OCI-LY1 (cell line): ENCODE data around the gene ABTB2.
"Not testable (repeated sequence)": the region's sequence is repeated elsewhere in the genome, so short reads cannot be mapped to it uniquely, and the experiment has no call there.

Source experiments
- H2AFZ ChIP-seq: fragments of 200-600 bp; sonication (generic), shearing (Covaris generic); 2 replicates; pipeline ENCODE4 v1.6.0; 2014; ENCODE audit warnings: antibody characterized with exemption, mild to moderate bottlenecking, low read length
- H3F3A ChIP-seq: fragments of 200-600 bp; sonication (generic), shearing (Covaris generic); 2 replicates; pipeline ENCODE4 v1.6.0; 2014; ENCODE audit warnings: mild to moderate bottlenecking, antibody characterized with exemption, low read length, moderate library complexity; ENCODE audit not compliant: insufficient read depth
- H3K27ac ChIP-seq: fragments of 200-600 bp; sonication (generic); 2 replicates; pipeline ENCODE4 v1.5.1; 2014; ENCODE audit warnings: low read length, mixed run types, mild to moderate bottlenecking, low read depth; ENCODE audit not compliant: poor library complexity, severe bottlenecking
- H3K27me3 ChIP-seq: fragments of 200-600 bp; sonication (generic); 2 replicates; pipeline ENCODE4 v1.6.0; 2014; ENCODE audit warnings: antibody characterized with exemption, mild to moderate bottlenecking, low read length, moderate library complexity; ENCODE audit not compliant: insufficient read depth
- H3K36me3 ChIP-seq: fragments of 200-600 bp; sonication (generic); 2 replicates; pipeline ENCODE4 v1.6.1; 2014; ENCODE audit warnings: mild to moderate bottlenecking, antibody characterized with exemption, low read length, moderate library complexity, mixed read lengths; ENCODE audit not compliant: insufficient read depth
- H3K4me1 ChIP-seq: fragments of 200-600 bp; sonication (generic); 2 replicates; pipeline ENCODE4 v1.5.1; 2014; ENCODE audit warnings: mild to moderate bottlenecking, low read length, moderate library complexity; ENCODE audit not compliant: insufficient read depth, severe bottlenecking
- H3K4me2 ChIP-seq: fragments of 200-600 bp; sonication (generic), shearing (Covaris generic); 2 replicates; pipeline ENCODE4 v1.6.1; 2014; ENCODE audit warnings: low read length
- H3K4me3 ChIP-seq: fragments of 200-600 bp; sonication (generic); 2 replicates; pipeline ENCODE4 v1.5.1; 2014; ENCODE audit warnings: low read length, low read depth, mild to moderate bottlenecking, mixed read lengths; ENCODE audit not compliant: poor library complexity, severe bottlenecking
- H3K79me2 ChIP-seq: fragments of 200-600 bp; shearing (Covaris generic); 2 replicates; pipeline ENCODE4 v1.6.1; 2016; ENCODE audit warnings: mixed run types, low read length, mixed read lengths; ENCODE audit not compliant: insufficient read depth
- H3K9ac ChIP-seq: fragments of 200-600 bp; sonication (generic), shearing (Covaris generic); 2 replicates; pipeline ENCODE4 v1.6.1; 2014; ENCODE audit warnings: mild to moderate bottlenecking, low read length, mixed read lengths
- H3K9me2 ChIP-seq: fragments of 200-600 bp; sonication (generic), shearing (Covaris generic); 2 replicates; pipeline ENCODE4 v1.6.1; 2014; ENCODE audit warnings: low read depth, mild to moderate bottlenecking, low read length, mixed read lengths
- H3K9me3 ChIP-seq: fragments of 200-600 bp; shearing (Covaris generic); 2 replicates; pipeline ENCODE4 v1.6.1; 2014; ENCODE audit warnings: low read length, mixed read lengths
- H4K20me1 ChIP-seq: fragments of 200-600 bp; sonication (generic), shearing (Covaris generic); 2 replicates; pipeline ENCODE4 v1.6.0; 2016; ENCODE audit warnings: mild to moderate bottlenecking, low read length; ENCODE audit not compliant: insufficient read depth
- EZH2 ChIP-seq: fragments of 200-600 bp; sonication (generic), shearing (Covaris generic); IDR thresholded peaks from 2 replicates; pipeline ENCODE4 v1.8.0; 2017; ENCODE audit warnings: borderline replicate concordance, mixed run types, mild to moderate bottlenecking, antibody characterized with exemption, low read length, moderate library complexity, mixed read lengths
- TF ChIP-seq, protein P1 (sequence below): fragments of 200-600 bp; sonication (generic), shearing (Covaris generic); IDR thresholded peaks from 2 replicates; pipeline ENCODE4 v1.5.1; 2017; ENCODE audit warnings: mild to moderate bottlenecking, antibody characterized with exemption, low read length, moderate library complexity, mixed read lengths

ABTB2 gene

DNA sequence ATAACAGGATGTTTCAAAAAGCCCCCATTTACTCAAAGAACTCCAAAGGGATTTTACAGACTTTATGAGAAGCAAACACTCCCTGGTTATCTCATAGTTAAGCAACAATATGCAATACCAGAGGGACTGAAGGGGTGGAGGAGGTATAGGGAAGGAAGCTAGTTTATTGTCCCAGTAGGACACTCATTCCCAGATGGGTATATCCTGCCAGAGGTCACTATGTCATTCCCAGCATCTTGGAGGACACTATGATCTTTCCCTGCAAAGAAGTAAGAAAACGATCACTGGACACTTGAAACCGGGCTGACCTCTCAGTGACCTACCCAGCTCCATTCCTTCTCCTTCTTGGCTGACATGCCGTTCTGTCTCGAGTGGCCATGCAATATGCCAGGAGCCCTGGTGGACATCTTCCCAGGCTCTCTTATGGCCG lies 137.9 kb downstream of the ABTB2 start:
- Histone ChIP-seq H3K27ac (no peak overlapping the region), H3K4me2 (no peak overlapping the region), H4K20me1 (no peaks in the 10 kb centered on the region), H3K9ac (no peak overlapping the region), H3K79me2 (no peaks in the 10 kb centered on the region), H3K9me3 (no peaks in the 10 kb centered on the region), H3K36me3 (no peaks in the 10 kb centered on the region), H2AFZ (no peak overlapping the region), H3K27me3 (peaks cover 9% of the 10 kb centered on the region; the same call in 1 of the 2 replicates), H3K4me3 (no peak overlapping the region), H3K4me1 (no peaks in the 10 kb centered on the region), H3K9me2 (no peaks in the 10 kb centered on the region), H3F3A (no peaks in the 10 kb centered on the region)
- TF ChIP-seq, protein P1, sequence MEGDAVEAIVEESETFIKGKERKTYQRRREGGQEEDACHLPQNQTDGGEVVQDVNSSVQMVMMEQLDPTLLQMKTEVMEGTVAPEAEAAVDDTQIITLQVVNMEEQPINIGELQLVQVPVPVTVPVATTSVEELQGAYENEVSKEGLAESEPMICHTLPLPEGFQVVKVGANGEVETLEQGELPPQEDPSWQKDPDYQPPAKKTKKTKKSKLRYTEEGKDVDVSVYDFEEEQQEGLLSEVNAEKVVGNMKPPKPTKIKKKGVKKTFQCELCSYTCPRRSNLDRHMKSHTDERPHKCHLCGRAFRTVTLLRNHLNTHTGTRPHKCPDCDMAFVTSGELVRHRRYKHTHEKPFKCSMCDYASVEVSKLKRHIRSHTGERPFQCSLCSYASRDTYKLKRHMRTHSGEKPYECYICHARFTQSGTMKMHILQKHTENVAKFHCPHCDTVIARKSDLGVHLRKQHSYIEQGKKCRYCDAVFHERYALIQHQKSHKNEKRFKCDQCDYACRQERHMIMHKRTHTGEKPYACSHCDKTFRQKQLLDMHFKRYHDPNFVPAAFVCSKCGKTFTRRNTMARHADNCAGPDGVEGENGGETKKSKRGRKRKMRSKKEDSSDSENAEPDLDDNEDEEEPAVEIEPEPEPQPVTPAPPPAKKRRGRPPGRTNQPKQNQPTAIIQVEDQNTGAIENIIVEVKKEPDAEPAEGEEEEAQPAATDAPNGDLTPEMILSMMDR, result no peak

DNA sequence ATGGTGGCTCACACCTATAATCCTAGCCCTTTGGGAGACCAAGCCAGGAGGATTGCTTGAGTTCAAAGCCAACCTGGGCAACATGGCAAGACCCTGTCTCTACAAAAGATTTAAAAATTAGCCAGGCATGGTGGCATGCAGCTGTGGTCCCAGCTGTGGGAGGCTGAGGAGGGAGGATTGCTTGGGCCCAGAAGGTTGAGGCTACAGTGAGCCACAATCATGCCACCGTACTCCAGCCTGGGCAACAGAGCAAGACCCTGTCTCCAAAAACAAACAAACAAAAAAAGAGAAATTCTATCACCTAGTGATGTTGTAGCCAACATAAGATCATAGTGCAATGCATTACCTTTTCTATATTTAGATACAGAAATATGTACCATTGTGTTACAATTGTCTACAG lies 138.5 kb downstream of the ABTB2 start:
- H3K4me3 ChIP-seq, result no peak overlapping the region
- H3K79me2 ChIP-seq, result no peaks in the 10 kb centered on the region
- H3F3A ChIP-seq, result no peaks in the 10 kb centered on the region
- no peaks in the 10 kb centered on the region for H3K4me1 ChIP-seq
- H2AFZ ChIP-seq, result no peak overlapping the region
- peaks cover 9% of the 10 kb centered on the region; the same call in 1 of the 2 replicates for H3K27me3 ChIP-seq
- H3K9me2 ChIP-seq, result no peaks in the 10 kb centered on the region
- H3K36me3 ChIP-seq, result no peaks in the 10 kb centered on the region
- no peak overlapping the region for H3K9ac ChIP-seq
- no peaks in the 10 kb centered on the region for H3K9me3 ChIP-seq
- H3K4me2 ChIP-seq, result no peak overlapping the region
- TF ChIP-seq EZH2, result no peak
- TF ChIP-seq, protein P1, result no peak
- no peak overlapping the region for H3K27ac ChIP-seq
- H4K20me1 ChIP-seq, result no peaks in the 10 kb centered on the region

DNA sequence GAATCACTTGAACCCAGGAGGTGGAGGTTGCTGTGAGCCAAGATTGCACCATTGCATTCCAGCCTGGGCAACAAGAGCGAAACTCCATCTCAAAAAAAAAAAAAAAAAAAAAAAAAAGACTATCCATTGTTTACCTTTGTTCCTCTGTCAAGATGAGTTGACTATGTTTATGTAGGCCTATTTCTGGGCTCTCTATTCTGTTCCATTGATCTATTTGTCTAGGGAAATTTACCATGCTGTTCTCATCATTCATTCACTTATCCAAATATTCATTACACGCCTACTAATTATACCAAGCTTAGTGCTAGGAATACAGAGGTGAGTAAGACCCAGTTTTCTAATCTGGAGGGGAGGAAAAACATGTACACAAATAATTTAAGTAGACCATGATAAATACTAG lies 139.1 kb downstream of the ABTB2 start:
- not testable (repeated sequence) for H4K20me1 ChIP-seq, H3K27me3 ChIP-seq, H3K9me3 ChIP-seq, H3K4me3 ChIP-seq, H3K36me3 ChIP-seq, H2AFZ ChIP-seq, H3K9ac ChIP-seq, H3K79me2 ChIP-seq, H3K9me2 ChIP-seq, H3K4me1 ChIP-seq, H3F3A ChIP-seq, H3K4me2 ChIP-seq, H3K27ac ChIP-seq

DNA sequence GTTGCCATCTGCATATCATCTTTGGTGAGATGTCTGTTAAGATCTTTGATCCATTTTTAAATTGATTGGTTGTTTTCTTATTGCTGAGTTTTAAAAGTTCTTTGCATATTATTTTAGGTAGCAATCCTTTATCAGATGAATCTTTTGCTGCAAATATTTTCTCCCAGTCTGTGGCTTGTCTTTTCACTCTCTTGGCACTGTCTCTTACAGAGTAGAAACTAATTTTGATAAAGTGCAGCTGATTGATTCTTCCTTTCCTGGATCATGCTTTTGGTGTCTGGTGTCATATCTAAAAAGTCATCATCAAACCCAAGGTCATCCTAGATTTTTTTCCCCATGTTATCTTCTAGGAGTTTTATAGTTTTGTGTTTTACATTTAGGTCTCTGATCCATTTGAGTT lies 139.7 kb downstream of the ABTB2 start:
- no peaks in the 10 kb centered on the region for H3K9me2 ChIP-seq
- no peaks in the 10 kb centered on the region for H3K36me3 ChIP-seq
- no peaks in the 10 kb centered on the region for H3K79me2 ChIP-seq
- no peak overlapping the region for H3K27ac ChIP-seq
- no peaks in the 10 kb centered on the region for H3K9me3 ChIP-seq
- H2AFZ ChIP-seq, result no peak overlapping the region
- no peaks in the 10 kb centered on the region for H3F3A ChIP-seq
- TF ChIP-seq, protein P1, result no peak
- no peak for TF ChIP-seq EZH2
- H3K4me2 ChIP-seq, result no peak overlapping the region
- H3K9ac ChIP-seq, result no peak overlapping the region
- H4K20me1 ChIP-seq, result no peaks in the 10 kb centered on the region
- no peak overlapping the region for H3K4me3 ChIP-seq
- H3K4me1 ChIP-seq, result no peaks in the 10 kb centered on the region
- H3K27me3 ChIP-seq, result no peaks in the 10 kb centered on the region
